ENCODE data around the gene WBP1.

The WBP1 gene

DNA sequence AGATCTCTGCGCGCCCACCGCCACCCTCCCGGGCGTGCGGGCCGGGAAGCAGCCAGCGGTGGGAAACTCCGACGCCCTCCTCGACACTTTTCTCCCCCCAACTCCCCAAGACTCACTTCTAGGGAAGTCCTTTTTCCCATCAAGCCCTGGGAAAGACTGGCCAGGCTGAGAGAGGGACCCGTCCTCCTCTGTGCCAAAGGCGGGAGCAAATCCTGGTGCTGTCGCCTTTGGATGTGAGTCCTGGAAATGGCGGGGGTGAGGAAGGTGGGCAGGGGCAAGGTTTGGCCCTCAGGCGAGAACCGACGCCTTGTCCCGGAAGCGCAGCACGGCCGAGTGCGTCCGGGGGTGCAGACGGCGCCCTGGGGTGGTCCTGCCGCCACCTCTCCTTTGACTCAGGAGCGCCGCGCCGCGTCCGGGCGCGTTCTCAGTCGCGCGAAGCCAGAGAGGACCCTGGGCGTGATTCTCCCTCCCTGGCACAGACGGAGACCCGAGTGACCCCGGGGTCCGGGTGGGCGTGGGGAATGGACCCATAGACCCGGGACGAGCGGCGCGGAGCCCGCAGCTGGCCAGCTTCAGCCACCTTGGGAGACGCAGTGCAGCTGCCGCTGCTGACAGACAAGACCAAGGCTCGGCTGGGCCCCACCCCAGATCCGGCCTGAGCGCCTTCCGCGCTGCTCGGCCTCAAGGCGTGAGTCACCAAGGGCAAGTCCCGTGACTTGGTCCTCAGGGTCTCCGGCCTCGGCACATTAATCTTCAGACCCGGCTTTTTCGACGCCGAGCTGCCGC is 44.7 kb downstream of the WBP1 start:
- DNase-seq (ENCODE audit: low read depth, low spot score): no peak

DNA sequence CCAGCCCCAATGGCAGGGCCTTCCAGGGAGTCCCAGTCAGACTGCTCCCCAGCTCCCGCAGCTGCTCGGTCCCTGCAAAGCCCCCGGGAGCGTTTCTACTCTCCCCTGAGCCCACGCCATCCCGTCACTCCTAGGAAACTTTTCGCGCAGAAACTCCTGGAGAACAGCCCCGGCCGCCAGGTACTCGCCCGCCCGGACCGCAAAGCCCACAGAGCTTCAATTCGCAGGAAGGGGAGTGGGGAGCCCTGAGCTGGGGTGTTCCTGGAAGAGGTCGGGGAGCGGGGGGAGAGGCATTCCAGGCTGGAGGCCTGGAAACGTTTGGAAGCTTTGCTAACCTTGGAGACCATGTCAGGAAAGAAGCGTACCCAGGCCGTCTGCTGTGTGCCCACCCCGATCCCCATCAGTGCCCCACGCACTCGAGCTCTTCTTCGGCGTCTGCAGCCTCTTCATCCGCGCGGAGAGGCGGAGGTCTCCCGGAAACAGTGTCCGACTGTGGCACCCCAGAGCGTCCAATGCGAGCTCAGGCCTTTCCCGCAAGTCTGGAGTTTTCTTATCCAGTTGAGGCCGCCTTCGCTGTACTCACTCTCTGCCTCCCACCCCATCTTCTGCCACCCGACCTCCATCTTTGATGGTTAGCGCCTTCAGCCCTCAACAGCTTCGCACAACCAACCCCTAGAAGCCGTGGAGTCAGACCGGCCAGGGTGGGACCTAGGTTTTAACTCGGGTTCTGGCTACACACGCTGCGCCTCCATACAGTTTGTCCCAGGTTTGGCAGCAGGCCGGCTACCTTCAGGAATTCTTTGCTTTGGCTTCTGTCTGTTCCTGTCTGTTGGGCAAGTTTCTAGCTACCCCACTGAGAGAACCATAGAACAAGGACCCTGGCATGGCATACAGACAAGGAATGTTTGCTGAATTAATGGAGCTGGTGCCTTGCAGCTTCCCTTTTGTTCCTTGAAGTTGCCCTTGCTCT is 45.6 kb downstream of the WBP1 start:
- no peak for DNase-seq (ENCODE audit: low read depth, low spot score)

DNA sequence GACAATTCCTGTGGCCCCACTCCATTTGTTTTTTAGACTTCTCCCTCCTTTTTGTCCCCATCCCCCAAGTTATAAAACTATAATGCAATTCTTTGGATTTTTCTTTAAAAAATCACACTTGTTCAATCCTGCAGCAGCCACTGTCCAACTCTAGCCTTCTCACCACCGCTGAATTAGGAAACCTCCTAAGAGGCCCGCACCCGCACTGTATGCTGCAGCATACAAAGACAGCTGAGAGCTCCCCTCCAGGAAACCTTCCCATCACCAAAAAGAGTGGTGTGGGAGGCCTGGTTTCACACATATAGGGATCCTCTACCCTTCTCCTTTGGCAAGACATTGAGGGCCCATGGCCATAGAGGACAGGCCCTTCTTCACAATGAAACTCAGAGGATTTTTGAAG is 46.4 kb downstream of the WBP1 start:
- no peak for DNase-seq (ENCODE audit: low read depth, low spot score)

DNA sequence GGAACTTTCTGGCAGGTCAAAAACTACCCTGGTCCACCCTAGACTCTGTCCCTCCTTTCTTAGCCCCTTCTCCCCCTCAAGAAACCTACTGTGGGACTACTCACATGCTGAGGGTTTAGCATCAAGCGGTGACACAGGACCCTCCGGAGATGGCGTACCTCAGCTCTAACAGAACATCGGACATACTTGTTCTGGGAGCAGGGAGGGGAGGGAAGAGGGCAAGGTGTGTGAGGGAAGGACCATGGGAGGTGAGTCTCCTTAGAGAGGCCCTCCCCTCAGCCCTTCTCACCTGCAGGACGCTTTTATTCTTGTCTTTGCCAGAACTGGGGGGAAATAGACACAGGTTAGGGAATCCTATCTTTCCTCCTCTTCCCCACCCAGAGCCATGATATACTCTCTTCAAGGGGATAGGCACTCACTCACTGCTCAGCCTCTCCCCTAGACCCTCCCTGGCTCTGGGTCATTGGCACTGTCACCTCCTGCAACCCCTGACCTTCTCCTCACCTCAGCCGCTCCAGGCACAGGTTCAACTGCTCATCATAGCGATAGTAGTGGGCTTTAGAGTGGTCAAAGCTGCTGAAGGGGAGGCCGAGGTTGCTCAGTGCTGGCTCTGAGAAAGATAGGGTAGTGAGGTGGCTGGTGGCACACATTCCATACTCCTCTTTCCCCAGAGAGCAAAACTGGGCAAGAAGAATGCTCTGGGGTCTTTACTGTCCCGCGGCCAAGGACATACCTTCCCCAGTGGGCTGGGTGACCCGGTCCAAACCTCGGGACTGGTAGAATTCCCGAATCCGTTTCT is 47.4 kb downstream of the WBP1 start:
- no peak for DNase-seq (ENCODE audit: low read depth, low spot score)

DNA sequence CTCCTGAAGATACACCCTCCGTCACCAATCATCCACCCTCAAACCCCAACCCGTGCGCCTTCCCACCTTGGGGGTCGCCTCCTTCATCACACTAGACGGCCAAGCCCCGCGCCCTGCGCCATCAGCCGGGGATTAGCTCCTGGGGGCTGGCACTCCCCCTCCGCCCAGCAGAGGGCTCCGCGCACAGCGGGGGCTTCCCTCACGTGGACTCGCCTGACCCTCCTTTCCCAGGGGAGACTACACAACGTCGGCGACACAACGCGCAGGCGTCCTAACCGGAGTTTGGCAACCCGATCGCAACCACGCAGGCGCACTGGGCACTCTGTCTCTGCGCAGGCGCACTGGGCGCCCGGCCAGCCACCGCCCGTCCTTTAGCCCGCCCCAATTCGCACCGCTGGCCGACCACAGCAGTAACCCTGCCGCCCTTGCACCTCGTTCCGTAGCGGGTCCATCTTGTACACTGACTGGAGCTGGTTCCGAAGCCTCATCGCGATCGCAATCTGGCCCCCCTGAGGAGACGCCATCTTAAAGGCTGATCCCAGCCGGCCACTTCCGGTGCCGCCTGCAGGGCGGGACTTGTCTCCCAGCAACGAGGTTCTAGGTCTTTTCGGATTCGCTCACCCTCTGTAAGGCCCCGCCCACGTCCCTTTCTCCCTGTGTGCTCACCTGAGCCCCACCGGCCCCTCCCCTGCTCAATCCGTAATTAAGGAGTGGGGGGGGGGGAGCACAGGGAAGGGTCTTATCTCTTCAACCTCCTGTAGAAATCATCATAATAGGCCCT is 49.1 kb downstream of the WBP1 start, which contains the start of gene PCGF1:
Gene PCGF1 (minus strand): TSS at position 551 of the 781 bp plus-strand sequence. CDS start 27 bp downstream, at position 524.
- DNase-seq (ENCODE audit: low read depth, low spot score): peak; percentile 84

DNA sequence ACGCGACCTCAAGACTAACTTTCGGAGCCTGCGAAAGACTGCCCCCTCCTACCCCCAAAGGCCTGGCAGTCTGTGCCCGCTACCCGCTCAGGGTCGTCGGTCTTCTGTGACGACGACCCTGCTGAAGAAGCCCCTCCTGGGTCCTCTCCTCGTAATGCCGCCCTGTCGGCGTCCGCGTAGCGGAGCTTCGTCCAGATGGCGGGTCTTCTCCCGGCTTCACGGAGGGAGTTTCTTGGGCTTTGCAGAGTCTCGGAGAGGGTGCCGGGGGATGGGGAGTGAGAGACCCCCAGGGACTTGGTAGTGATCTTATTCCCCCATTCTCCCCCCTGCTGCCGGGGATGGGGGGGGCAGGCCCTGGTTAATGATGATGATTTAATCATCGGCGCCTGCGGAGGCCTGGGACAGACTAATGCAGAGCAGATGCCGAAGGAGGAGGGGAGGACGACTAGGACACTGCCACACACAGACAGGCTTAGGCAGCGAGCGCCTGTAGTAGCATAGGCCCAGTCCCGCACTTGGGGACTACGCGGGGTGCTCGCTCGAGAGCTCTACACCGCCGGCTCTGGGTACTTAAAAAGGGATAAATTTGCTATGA is 49.8 kb downstream of the WBP1 start:
- DNase-seq (ENCODE audit: low read depth, low spot score): no peak

DNA sequence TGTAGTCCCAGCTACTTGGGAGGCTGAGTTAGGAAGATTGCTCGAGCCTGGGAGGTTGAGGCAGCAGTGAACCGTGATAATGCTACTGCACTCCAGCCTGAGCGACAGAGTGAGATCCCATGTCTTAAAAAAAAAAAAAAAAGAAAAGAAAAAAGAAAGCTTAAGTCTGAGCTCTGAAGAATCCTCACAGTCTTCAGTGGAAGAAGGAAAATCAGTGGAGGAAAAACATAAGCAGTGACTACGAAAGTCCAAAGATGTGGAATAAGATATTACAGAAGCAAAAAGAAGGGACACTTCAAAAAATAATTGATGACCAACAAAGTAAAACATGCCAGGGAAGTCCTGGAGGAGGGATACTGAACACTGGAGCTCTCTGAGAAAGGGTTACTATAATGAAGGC is 52.0 kb downstream of the WBP1 start:
- DNase-seq (ENCODE audit: low read depth, low spot score): no peak

All from brain pericyte (primary cell).